OCI-M1 (cell line): Measurements from ENCODE around the gene ALOX5AP.

Source experiments
- DNase-seq: peaks from one replicate; lab custom pipeline; 2025; lab: John Stamatoyannopoulos, UW

The ALOX5AP gene

GRCh38 chr13:30762643-30763042 is 27.3 kb downstream of the ALOX5AP start:
- no peak for DNase-seq

- DNase-seq, result no peak
Observed at GRCh38 chr13:30763786-30764413, 28.6 kb downstream of the ALOX5AP start.

DNA sequence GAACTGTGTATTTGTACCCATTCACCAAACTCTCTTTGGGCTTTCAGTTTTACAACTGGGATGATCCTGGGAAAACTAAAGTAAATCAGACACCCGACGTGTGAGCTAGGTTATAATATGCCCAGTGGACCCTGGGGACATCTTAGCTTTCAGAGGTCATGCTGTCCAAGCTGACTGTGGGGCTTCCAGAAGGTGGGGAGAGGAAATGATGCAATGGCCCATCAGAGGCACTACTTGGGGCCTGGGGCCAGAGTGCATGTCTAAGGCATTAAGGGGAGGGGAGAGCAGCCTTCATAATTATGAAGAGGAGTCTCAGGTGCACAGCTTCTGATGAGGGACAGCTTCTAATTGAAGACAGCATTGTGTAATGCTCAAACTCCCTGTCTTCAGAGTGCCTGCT is 30.9 kb downstream of the ALOX5AP start:
- DNase-seq, result no peak

GRCh38 chr13:30770929-30771328 is 35.6 kb downstream of the ALOX5AP start:
- DNase-seq, result no peak

DNA sequence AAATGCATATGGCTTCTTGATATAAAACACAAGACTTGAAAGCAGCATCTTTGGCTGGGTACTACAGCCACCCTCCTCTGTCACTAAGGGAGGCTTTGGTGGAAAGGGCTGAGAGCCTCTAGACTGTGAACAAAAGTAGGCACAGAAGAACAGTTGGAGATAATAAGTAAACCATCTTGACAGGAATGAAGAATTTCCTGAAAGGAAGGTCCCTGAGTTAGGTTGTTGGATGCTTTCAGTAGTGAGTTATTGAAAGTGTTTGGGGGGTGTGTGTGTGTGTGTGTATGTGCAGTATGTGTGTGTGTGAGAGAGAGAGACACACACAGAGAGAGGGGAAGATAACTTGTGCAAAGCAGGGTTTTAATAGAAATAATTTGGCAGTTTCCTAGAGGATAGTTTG is 38.2 kb downstream of the ALOX5AP start:
- DNase-seq, result no peak

DNA sequence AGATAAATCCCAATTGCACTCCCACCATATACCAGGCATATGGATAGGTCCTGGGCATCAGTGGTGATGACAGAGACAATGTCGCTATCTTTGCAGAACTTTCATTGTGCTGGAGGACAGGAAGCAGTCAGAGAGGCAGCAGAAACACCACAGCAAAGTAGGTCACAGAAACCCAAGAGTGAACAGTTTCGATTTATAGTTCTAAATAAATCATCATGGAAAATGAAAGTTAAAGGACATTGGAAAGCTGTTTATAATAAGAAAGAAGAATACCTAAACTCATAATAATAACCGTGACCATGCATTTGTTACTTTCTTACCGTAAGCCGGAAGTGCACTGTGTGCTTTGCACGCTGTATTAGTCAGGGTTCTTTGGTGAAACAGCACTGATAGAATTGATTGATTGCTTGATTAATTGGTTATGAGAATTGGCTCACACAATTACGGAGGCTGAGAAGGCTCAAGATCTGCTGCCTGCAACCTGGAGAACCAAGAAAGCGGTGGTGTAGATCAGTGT is 38.9 kb downstream of the ALOX5AP start:
- no peak for DNase-seq

GRCh38 chr13:30776661-30777060 is 41.3 kb downstream of the ALOX5AP start:
- DNase-seq, result no peak

- no peak for DNase-seq
Observed at GRCh38 chr13:30779016-30779415, 43.7 kb downstream of the ALOX5AP start.

GRCh38 chr13:30779608-30780007 is 44.3 kb downstream of the ALOX5AP start:
- DNase-seq, result no peak

DNA sequence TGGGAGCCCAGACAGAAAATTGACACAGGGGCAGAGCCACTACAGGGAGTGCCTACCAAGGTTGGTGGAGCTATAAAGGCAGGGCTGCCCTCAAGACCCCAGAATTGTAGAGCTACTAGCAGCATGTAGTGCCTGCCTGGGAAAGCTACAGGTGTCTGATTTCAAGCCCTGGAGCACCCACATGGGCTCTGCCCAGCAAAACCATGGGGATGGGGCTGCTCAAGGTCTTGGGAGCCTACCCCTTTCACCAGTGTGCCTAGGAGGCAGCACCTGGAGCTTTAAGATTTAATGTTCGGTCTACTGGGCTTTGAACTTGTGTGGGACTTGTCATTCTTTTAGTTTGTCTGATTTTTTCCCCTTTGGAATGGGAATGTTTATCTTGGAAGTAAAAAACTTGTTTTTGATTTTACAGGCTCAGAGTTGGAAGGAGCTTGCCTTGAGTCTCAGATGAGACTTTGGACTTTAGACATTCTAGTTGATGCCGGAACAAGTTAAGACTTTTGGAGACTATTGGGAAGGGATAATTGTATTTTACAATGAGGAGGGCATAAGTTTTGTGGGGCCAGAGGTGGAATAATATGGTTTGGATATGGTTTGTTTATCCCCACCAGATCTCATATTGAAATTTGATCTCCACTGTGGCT is 45.1 kb downstream of the ALOX5AP start:
- DNase-seq, result no peak

DNA sequence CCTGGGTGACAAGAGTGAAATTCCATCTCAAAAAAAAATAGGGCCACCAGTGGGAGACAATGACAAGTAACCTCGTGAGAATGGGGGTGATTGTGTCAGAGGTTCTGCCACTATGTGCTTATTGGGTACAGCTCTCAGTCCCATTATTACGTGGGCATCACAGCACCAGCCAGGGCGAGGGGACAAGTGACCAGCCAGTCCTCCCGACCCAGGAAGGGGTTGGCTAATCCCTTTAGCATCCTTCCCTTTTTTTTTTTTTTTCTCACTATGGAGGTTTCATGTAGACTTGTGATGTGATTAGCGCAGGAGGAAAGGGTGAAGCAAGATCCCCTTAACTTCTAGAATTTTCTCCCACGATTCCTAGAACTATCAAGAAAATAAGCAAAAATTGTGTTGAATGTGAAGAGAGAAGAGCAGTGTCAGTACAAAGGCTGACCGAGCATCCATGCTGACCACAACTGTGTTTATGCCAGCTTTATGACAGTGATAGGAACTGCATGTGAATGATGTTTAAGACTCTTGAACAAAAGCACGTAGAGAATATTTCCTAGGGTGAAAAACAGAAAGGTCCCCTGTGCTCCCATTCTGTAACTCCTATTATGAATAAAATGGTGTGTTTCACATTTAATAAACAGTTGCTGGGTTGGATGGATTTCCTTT is 50.0 kb downstream of the ALOX5AP start:
- no peak for DNase-seq

DNA sequence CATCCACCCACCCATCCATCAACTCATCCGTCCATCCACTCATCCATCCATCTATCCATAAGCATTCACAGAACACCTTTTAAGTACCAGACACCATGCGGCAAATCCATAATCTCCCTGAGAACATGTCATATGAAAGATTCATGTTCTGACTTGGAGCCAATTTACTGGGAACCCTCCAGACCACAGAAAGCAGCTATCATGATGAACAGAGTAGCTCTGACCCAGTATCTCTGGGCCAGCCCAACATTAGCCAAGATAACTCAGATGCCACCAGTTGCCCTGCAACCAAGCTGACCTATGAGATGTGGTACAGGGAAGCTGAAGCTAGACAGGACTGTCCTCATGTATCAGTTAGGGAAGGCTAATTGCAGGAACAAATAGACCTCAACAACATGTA is 51.3 kb downstream of the ALOX5AP start:
- no peak for DNase-seq

- no peak for DNase-seq
Observed at GRCh38 chr13:30787738-30788525, 52.6 kb downstream of the ALOX5AP start.

DNA sequence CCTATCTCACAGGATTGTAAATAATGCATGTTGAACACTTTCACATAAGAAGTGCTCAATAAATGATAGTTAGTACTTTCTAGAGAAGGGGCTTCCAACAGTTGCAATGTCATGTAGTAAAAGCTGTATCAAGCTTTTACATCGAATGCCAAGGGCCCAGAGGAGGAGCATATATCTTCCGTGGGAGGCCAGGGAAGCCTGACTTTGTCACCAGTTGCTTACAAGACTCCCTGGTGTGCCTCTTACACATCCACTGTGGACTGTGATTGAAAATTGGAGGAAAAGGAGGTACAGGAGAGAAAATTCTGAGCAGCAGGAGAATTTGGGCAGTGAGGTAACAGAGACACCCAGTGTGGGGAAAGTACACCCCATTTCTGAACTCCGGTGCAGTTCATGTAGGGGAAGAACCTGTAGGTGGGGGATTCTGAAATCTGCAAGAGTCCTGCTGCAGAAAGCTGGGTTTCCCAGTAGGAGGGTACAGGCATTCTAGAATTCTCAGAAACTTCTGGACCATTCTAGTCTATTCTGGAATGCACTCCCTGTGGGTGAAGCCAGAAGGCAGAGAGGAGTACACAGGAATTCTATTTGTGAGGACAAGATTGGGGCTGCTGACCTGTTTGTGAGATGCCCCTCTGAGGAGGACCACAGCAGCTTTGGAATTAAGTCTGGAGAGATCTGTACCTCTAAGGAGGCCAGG is 54.0 kb downstream of the ALOX5AP start:
- no peak for DNase-seq

GRCh38 chr13:30790592-30790991 is 55.2 kb downstream of the ALOX5AP start:
- no peak for DNase-seq

- DNase-seq, result no peak
Observed at GRCh38 chr13:30791354-30792001, 56.1 kb downstream of the ALOX5AP start.

DNA sequence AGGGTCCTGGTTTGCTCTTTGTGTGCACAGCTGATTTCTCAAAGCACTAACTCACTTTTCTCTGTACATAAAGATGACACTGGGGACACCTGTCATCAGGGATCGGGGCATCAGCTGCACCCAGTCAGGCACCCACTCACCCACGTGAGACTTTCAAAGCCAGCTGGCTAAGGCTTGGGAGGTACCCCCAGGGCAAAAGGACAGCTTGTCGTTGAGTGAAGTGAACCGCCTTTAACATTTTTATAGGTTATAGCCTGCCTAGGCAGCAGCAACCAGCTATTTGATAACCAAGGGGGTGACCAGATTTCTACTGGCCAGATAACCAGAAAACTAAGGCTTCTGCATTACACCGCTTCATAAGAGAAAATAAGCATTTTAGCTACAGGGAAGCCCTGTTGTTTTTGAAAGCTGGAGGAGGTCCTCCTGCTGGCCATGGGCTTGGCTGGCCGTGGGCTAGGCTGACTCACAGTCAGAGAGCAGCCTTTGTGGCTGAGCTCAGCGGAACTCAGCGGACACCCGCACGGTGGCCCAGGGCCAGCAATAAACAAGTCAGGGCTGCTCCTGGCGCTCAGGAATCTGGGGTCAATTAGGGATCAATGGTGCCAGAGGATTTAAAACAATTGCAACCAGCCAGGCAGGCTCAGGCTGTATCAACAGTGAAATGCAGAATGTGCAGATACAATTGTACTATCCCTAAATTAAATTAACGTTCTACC is 57.1 kb downstream of the ALOX5AP start:
- DNase-seq, result no peak

DNA sequence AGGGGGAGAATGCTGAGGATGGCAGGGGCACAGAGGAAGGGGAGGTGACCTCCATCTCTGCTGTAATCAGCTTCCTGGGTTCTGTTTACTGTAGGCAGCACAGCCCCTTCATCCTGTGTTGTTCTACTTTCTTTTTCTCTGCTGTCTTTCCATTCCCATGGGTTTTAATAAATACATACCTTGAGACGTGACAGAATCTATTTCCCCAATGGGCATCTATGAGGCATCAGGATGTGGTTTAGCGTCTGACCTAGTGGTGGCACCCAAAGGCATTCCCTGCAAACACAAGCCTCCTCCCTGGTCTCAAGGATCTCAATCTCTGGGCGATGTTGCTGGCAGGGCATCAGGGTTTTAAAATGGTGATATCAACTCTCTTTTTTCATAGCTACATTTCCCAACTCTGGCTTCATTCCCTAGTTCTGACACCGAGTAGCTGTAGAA is 60.8 kb downstream of the ALOX5AP start:
- no peak for DNase-seq

GRCh38 chr13:30796631-30797601 is 61.6 kb downstream of the ALOX5AP start:
- no peak for DNase-seq
